Body of pancreas (tissue), 4 donors: ENCODE results near the gene TMEM225B.

Experiments used
- CTCF ChIP-seq, 7 experiments: fragments of 450-650 bp in 4 of 7; fragments of 200-600 bp in 3 of 7; sonication (generic) in 3 of 7; IDR thresholded peaks; one replicate each; pipeline ENCODE4 v1.5.1; 2016 to 2019; ENCODE audit warnings: antibody characterized with exemption in 7 of 7
- POLR2A ChIP-seq, 3 donors: fragments of 450-650 bp; IDR thresholded peaks; one replicate each; pipeline ENCODE4 v1.6.1; 2016; ENCODE audit warnings: antibody characterized with exemption in 3 of 3, mild to moderate bottlenecking in 2 of 3

- TF ChIP-seq CTCF (IDR thresholded peaks at IDR 0.05): no peak
- no peak for TF ChIP-seq POLR2A (IDR thresholded peaks at IDR 0.05)
Observed at GRCh38 chr7:99607548-99607947, 9.5 kb downstream of the TMEM225B start.
